Globus pallidus (tissue), 1 donor: ENCODE data around the gene ZNF568.

ENCODE experiments used
- DNase-seq: peaks from one replicate; pipeline ENCODE4 v3.0.0-alpha.2; 2015; ENCODE audit warnings: low spot score

The ZNF568 gene

GRCh38 chr19:36999313-36999712 lies 83.2 kb downstream of the ZNF568 start:
- DNase-seq = no peak

DNA sequence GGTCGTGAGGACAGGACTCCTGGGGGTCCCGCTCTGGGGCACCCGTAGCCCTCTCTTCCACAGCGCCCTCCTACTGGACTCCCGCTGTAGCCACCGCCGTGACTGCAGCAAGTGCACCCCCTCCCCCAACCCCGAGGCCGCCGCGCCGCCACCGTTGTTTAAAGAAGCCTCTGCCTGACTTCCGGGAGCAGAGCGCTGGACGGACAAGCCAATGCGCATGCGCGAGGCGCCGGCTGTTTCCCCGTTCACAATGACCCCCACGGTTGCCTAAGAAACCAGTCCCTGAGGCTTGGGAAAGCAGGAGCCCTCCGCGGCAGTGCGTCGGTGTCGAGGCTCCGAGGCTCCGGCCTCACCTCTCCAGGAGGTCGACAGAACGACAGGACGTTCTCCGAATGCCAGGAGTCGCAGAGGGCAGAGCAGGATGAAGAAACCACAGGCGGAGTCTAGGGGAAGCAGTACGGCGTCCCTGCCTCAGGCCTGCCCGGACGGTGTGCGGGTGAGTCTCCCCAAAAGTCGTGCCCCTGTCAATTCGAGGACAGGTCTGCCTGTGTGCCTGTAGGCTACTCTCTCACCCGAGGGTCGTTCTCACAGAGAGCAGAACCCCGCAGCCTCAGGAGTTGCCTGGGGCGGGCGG lies 91.6 kb downstream of the ZNF568 start:
- no peak for DNase-seq

DNA sequence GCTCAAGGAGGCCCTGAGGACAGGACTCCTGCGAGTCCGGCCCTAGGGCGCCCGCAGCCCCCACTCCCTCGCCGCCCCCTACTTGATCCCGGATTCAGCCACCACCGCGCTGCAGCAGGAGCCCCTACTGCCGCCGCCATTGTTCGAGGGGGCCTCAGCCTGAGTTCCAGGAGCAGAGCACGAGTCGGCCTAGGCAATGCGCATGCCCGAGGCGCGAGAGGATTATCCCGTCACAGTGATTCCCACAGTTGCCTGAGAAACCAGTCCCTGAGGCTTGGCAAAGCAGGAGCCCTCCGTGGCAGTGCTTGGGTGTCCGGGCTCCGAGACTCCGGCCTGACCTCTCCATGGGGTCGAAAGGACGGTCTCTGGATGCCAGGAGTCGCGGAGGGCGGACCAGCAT lies 93.7 kb downstream of the ZNF568 start:
- no peak for DNase-seq

DNA sequence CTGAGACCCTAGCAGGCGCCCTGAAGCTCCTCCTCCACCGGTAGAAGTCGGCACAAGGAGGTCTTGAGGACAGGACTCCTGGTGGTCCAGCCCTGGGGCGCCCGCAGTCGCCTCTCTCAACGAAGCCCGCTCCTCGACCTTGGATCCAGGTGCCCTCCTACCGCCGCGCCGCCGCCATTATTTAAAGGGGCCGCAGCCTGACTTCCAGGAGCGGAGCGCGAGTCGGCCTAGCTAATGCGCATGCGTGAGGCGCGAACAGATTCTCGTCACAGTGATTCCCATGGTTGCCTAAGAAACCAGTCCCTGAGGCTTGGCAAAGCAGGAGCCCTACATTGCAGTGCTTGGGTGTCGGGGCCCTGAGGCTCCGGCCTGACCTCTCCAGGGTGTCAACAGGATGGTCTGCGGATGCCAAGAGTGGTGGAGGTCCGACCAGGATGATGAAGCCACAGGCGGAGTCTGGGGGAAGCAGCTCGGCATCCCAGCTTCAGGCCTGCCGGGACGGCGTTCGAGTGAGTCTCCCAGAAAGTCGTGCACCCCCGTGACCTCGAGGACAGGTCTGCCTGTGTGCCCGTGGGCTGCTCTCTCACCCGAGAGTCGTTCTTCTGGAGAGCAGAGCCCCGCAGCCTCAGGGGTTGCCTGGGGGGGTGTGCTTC lies 96.1 kb downstream of the ZNF568 start:
- DNase-seq = no peak

DNA sequence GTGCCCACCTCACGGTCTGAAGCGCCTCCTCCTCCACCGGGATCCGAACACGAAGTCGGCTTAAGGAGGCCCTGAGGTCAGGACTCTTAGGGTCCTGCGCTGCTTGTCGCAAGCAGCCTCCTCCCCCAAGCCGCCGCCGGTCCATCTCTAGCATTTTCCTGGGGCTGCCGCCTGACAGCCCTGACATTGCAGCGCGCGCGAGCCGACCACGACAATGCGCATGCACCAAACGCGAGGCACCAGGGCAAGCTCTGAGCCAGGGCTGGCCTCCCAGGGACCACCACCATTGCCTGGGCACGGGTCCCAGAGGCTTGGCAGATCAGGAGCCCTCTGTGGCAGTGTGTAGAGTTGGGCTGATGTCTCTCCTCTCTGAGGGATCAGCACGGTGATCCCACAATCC lies 98.3 kb downstream of the ZNF568 start:
- no peak for DNase-seq

DNA sequence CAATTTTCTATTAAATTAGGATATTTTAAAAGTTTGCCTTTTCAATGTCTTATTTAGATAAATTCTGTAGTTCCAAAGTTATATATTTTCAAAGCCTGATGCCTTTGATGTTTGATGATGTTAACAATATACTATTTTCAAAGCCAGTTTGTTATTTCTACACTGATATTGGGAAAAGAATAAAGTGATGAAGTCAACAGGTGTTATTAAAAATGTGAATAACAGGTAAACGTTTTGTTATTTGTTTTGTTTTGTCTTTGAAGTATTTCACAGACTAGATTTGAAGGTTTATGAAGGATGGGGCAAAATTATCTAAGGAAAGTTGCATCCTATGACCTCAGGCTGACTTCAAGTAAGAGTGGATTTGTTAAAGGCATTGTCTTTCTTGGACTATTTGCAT lies 129.0 kb downstream of the ZNF568 start:
- DNase-seq = no peak
